Measurements from ENCODE around the gene NELFCD.

Gene NELFCD

GRCh38 chr20:58989196-58989595 lies 8.1 kb downstream of the NELFCD start:
- DNase-seq (ENCODE audit: low read depth): no peak
- no peak overlapping the region for H3K4me3 ChIP-seq (ENCODE audit: low read length)
- TF ChIP-seq CTCF (conservative IDR thresholded peaks at IDR 0.05; ENCODE audit: low read depth, low read length): no peak

- H3K4me3 ChIP-seq (ENCODE audit: low read length): no peak overlapping the region
- DNase-seq (ENCODE audit: low read depth): no peak
- TF ChIP-seq CTCF (conservative IDR thresholded peaks at IDR 0.05; ENCODE audit: low read depth, low read length): no peak
Measured at GRCh38 chr20:58990651-58991445, 9.8 kb downstream of the NELFCD start.

GRCh38 chr20:58991715-58992114 lies 10.7 kb downstream of the NELFCD start:
- no peak for TF ChIP-seq CTCF (conservative IDR thresholded peaks at IDR 0.05; ENCODE audit: low read depth, low read length)
- no peak overlapping the region for H3K4me3 ChIP-seq (ENCODE audit: low read length)
- DNase-seq (ENCODE audit: low read depth): no peak

- TF ChIP-seq CTCF (conservative IDR thresholded peaks at IDR 0.05; ENCODE audit: low read depth, low read length): no peak
- no peak for DNase-seq (ENCODE audit: low read depth)
- no peak overlapping the region for H3K4me3 ChIP-seq (ENCODE audit: low read length)
Measured at GRCh38 chr20:58992911-58993310, 11.9 kb downstream of the NELFCD start.

GRCh38 chr20:58993332-58994248 lies 12.5 kb downstream of the NELFCD start:
- H3K4me3 ChIP-seq (ENCODE audit: low read length): no peak overlapping the region
- DNase-seq (ENCODE audit: low read depth): no peak
- no peak for TF ChIP-seq CTCF (conservative IDR thresholded peaks at IDR 0.05; ENCODE audit: low read depth, low read length)

GRCh38 chr20:58994390-58995159 lies 13.5 kb downstream of the NELFCD start:
- no peak for TF ChIP-seq CTCF (conservative IDR thresholded peaks at IDR 0.05; ENCODE audit: low read depth, low read length)
- DNase-seq (ENCODE audit: low read depth): no peak
- H3K4me3 ChIP-seq (ENCODE audit: low read length): no peak overlapping the region

All from retinal pigment epithelial cell (primary cell).